ENCODE measurements around the gene MAPKAPK3. TPM values are rescaled to one million over a fixed set of nuclear protein-coding genes. Genes with fewer than 3 reads are reported as not detected.

Gene MAPKAPK3
- total and polyA plus RNA-seq, 2 of the 8 experiments (the other 6 are each of a cell fraction or from before 2014, with no cell fraction given): 65.4 to 99.8 TPM

- TF ChIP-seq, protein P1, sequence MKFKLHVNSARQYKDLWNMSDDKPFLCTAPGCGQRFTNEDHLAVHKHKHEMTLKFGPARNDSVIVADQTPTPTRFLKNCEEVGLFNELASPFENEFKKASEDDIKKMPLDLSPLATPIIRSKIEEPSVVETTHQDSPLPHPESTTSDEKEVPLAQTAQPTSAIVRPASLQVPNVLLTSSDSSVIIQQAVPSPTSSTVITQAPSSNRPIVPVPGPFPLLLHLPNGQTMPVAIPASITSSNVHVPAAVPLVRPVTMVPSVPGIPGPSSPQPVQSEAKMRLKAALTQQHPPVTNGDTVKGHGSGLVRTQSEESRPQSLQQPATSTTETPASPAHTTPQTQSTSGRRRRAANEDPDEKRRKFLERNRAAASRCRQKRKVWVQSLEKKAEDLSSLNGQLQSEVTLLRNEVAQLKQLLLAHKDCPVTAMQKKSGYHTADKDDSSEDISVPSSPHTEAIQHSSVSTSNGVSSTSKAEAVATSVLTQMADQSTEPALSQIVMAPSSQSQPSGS (IDR thresholded peaks at IDR 0.05; ENCODE audit: low read length): no peak
- TF ChIP-seq EZH2 (IDR thresholded peaks at IDR 0.05; ENCODE audit: low read depth, low read length, severe bottlenecking) (no peak), CBX8 (IDR thresholded peaks at IDR 0.05; ENCODE audit: borderline replicate concordance, low read depth, low read length) (no peak), SIN3A (conservative IDR thresholded peaks at IDR 0.05 in 1 of 2, IDR thresholded peaks at IDR 0.05 in 1 of 2; ENCODE audit: low read depth in 1 of 2, low read length in 2 of 2) (no peak), CTBP2 (IDR thresholded peaks at IDR 0.05; ENCODE audit: borderline replicate concordance, insufficient read depth, insufficient read length, low read length) (no peak), RFX5 (IDR thresholded peaks at IDR 0.05; ENCODE audit: borderline replicate concordance, low read depth, low read length) (no peak), KDM4A (IDR thresholded peaks at IDR 0.05; ENCODE audit: low read depth, low read length, severe bottlenecking) (no peak), MAFK (IDR thresholded peaks at IDR 0.05; ENCODE audit: low read depth, low read length) (no peak), HDAC2 (IDR thresholded peaks at IDR 0.05; ENCODE audit: borderline replicate concordance in 1 of 2, low read depth in 2 of 2, low read length in 2 of 2) (no peak), YY1 (IDR thresholded peaks at IDR 0.05; ENCODE audit: low read depth, low read length) (no peak)
- TF ChIP-seq, protein P2, sequence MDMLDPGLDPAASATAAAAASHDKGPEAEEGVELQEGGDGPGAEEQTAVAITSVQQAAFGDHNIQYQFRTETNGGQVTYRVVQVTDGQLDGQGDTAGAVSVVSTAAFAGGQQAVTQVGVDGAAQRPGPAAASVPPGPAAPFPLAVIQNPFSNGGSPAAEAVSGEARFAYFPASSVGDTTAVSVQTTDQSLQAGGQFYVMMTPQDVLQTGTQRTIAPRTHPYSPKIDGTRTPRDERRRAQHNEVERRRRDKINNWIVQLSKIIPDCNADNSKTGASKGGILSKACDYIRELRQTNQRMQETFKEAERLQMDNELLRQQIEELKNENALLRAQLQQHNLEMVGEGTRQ (IDR thresholded peaks at IDR 0.05; ENCODE audit: low read length): no peak
Measured at GRCh38 chr3:50600841-50601591, 15.9 kb upstream of the MAPKAPK3 start (continued).
